HEK293 (cell line): Measurements from ENCODE around the gene MPDU1.
A peak's percentile ranks its signal among the peaks of the same experiment; 100 is the strongest.

Experiments used
- CTCF ChIA-PET: fragments of 350-600 bp; formaldehyde crosslinking; extraction: SDS; loops from one replicate; lab custom pipeline; 2021; ENCODE audit warnings: antibody characterized with exemption; lab: Yijun Ruan, JAX
- POLR2A ChIA-PET: fragments of 300-600 bp; formaldehyde crosslinking; extraction: SDS; loops from one replicate; lab custom pipeline; 2020; ENCODE audit warnings: antibody characterized with exemption, inconsistent platforms; lab: Yijun Ruan, JAX
- H3K27ac ChIP-seq: fragments of 200-500 bp; sonication (Bioruptor generic); 2 replicates; pipeline ENCODE4 v1.5.1; 2014; ENCODE audit warnings: low read depth, low read length, control low read depth, inconsistent platforms; ENCODE audit errors: extremely low read depth
- H3K36me3 ChIP-seq, 2 experiments: fragments of 200-500 bp in 1 of 2; sonication (Bioruptor generic) in 1 of 2; 1 replicate in 1 of 2; 2 replicates in 1 of 2; pipeline ENCODE4 v1.5.1; 2014 to 2017; ENCODE audit warnings: inconsistent platforms in 2 of 2, low read length in 2 of 2; ENCODE audit not compliant: control insufficient read depth in 2 of 2, insufficient read depth in 1 of 2
- H3K4me1 ChIP-seq: fragments of 200-500 bp; sonication (Bioruptor generic); 2 replicates; pipeline ENCODE4 v1.5.1; 2014; ENCODE audit warnings: mild to moderate bottlenecking, low read length, inconsistent platforms; ENCODE audit not compliant: control insufficient read depth, insufficient read depth
- H3K4me3 ChIP-seq: 2 replicates; pipeline ENCODE4 v1.5.1; 2011; ENCODE audit warnings: low read depth, mild to moderate bottlenecking, control low read depth, low read length, moderate library complexity
- H3K9me3 ChIP-seq: fragments of 200-500 bp; sonication (Bioruptor generic); 2 replicates; pipeline ENCODE4 v1.5.1; 2014; ENCODE audit warnings: low read depth, low read length, inconsistent platforms; ENCODE audit not compliant: control insufficient read depth, insufficient read depth
- CTCF ChIP-seq: fragments of 450-650 bp; formaldehyde crosslinking; IDR thresholded peaks from 2 replicates; pipeline ENCODE4 v1.5.1; 2016; ENCODE audit warnings: missing biosample characterization, missing genetic modification characterization
- EGR2 ChIP-seq: fragments of 450-650 bp; formaldehyde crosslinking; IDR thresholded peaks from 2 replicates; pipeline ENCODE4 v1.5.1; 2016; ENCODE audit warnings: low read depth, missing biosample characterization, missing genetic modification characterization
- ZBTB1 ChIP-seq: fragments of 450-650 bp; formaldehyde crosslinking; IDR thresholded peaks from 2 replicates; pipeline ENCODE4 v1.5.1; 2016; ENCODE audit warnings: missing biosample characterization, missing genetic modification characterization
- ZFHX2 ChIP-seq: fragments of 450-650 bp; formaldehyde crosslinking; conservative IDR thresholded peaks from 2 replicates; pipeline ENCODE4 v1.5.1; 2016; ENCODE audit warnings: missing biosample characterization, missing genetic modification characterization
- ZFP37 ChIP-seq: fragments of 450-650 bp; formaldehyde crosslinking; IDR thresholded peaks from 2 replicates; pipeline ENCODE4 v1.5.1; 2016; ENCODE audit warnings: missing biosample characterization, missing genetic modification characterization
- ZNF146 ChIP-seq: fragments of 450-650 bp; formaldehyde crosslinking; IDR thresholded peaks from 2 replicates; pipeline ENCODE4 v1.5.1; 2016; ENCODE audit warnings: missing biosample characterization, missing genetic modification characterization
- ZNF16 ChIP-seq: fragments of 450-650 bp; formaldehyde crosslinking; IDR thresholded peaks from 2 replicates; pipeline ENCODE4 v1.5.1; 2016; ENCODE audit warnings: low read depth, missing biosample characterization, missing genetic modification characterization
- ZNF18 ChIP-seq: fragments of 450-650 bp; formaldehyde crosslinking; IDR thresholded peaks from 2 replicates; pipeline ENCODE4 v1.5.1; 2016; ENCODE audit warnings: missing biosample characterization, missing genetic modification characterization
- ZNF280D ChIP-seq: fragments of 450-650 bp; formaldehyde crosslinking; IDR thresholded peaks from 2 replicates; pipeline ENCODE4 v1.5.1; 2016; ENCODE audit warnings: missing biosample characterization, missing genetic modification characterization
- ZNF292 ChIP-seq: fragments of 450-650 bp; formaldehyde crosslinking; IDR thresholded peaks from 2 replicates; pipeline ENCODE4 v1.5.1; 2016; ENCODE audit warnings: low read depth, missing biosample characterization, missing genetic modification characterization, borderline replicate concordance
- ZNF366 ChIP-seq: fragments of 450-650 bp; formaldehyde crosslinking; conservative IDR thresholded peaks from 2 replicates; pipeline ENCODE4 v1.5.1; 2016; ENCODE audit warnings: missing biosample characterization, missing genetic modification characterization
- ZNF391 ChIP-seq: fragments of 450-650 bp; formaldehyde crosslinking; IDR thresholded peaks from 2 replicates; pipeline ENCODE4 v1.5.1; 2016; ENCODE audit warnings: low read depth, missing biosample characterization, missing genetic modification characterization, borderline replicate concordance
- ZNF404 ChIP-seq: fragments of 450-650 bp; formaldehyde crosslinking; IDR thresholded peaks from 2 replicates; pipeline ENCODE4 v1.5.1; 2017; ENCODE audit warnings: missing biosample characterization, missing genetic modification characterization
- ZNF580 ChIP-seq: fragments of 450-650 bp; formaldehyde crosslinking; IDR thresholded peaks from 2 replicates; pipeline ENCODE4 v1.5.1; 2016; ENCODE audit warnings: missing biosample characterization, missing genetic modification characterization
- ZNF639 ChIP-seq: fragments of 450-650 bp; formaldehyde crosslinking; IDR thresholded peaks from 2 replicates; pipeline ENCODE4 v1.5.1; 2016; ENCODE audit warnings: missing biosample characterization, missing genetic modification characterization
- ZSCAN4 ChIP-seq: fragments of 450-650 bp; formaldehyde crosslinking; IDR thresholded peaks from 2 replicates; pipeline ENCODE4 v1.5.1; 2017; ENCODE audit warnings: missing biosample characterization, missing genetic modification characterization

MPDU1 gene

GRCh38 chr17:7556627-7557026 lies 27.0 kb upstream of the MPDU1 start (continued):
- TF ChIP-seq ZNF639 (no peak), ZFP37 (tag by site-specific recombination) (no peak), ZNF391 (tag by site-specific recombination) (no peak), ZNF18 (tag by site-specific recombination) (no peak), ZNF292 (tag by site-specific recombination) (no peak), ZNF366 (tag by site-specific recombination) (no peak), ZSCAN4 (no peak), ZBTB1 (no peak), ZNF404 (no peak), ZNF580 (tag by site-specific recombination) (no peak), ZNF16 (tag by site-specific recombination) (no peak)

- TF ChIP-seq ZNF146 (tag by site-specific recombination) (no peak), ZFHX2 (tag by site-specific recombination) (peak; percentile 96), ZNF280D (tag by site-specific recombination) (no peak), EGR2 (peak; percentile 89), CTCF (peak; percentile 18; the same call in 1 of the 2 replicates)
- H3K4me3 ChIP-seq, result no peak overlapping the region
- H3K36me3 ChIP-seq, result no peaks in the 10 kb centered on the region
- H3K9me3 ChIP-seq, result no peaks in the 10 kb centered on the region
- ChIA-PET CTCF (interaction anchor here (0.6 to 5.1 kb wide), 10 partner anchors 33 to 202 kb away, joined by 3 to 87 read pairs (median 3); partner anchors contain the start of gene TMEM95), POLR2A (interaction anchor here (0.5 to 1.2 kb wide), 4 partner anchors 41 to 172 kb away, joined by 3 to 4 read pairs (median 4); partner anchors contain the start of gene TMEM256)
- no peak overlapping the region for H3K27ac ChIP-seq
- H3K4me1 ChIP-seq, result peaks cover 5% of the 10 kb centered on the region
Observed at GRCh38 chr17:7557147-7557764, 26.4 kb upstream of the MPDU1 start.
